HCT116 (cell line): Measurements from ENCODE around the gene PATL2. TPM values are rescaled to one million over a fixed set of nuclear protein-coding genes. Genes with fewer than 3 reads are reported as not detected.
A peak's percentile ranks its signal among the peaks of the same experiment; 100 is the strongest.

Experiments used
- ATAC-seq: fragments of 200-7000 bp; cut with Tn5 transposase; 2 replicates; pipeline ENCODE4 v1.9.1; 2020; ENCODE audit warnings: mild to moderate bottlenecking, moderate library complexity
- BruUV-seq: library from RNA; stranded (reverse); fragments of 400-500 nt; replicated peaks from 2 replicates; lab custom pipeline; 2021; lab: Mats Ljungman, UMichigan
- CTCF ChIA-PET: fragments of 300-600 bp; sonication (Branson Sonifier 250); formaldehyde crosslinking; loops from one replicate; lab custom pipeline; 2021; ENCODE audit warnings: antibody characterized with exemption; lab: Charles Lee
- POLR2A ChIA-PET: fragments of 300-600, 350-600 bp; sonication (Branson Sonifier 250); formaldehyde crosslinking; loops from one replicate; lab custom pipeline; 2021; ENCODE audit warnings: antibody characterized with exemption; lab: Charles Lee
- RAD21 ChIA-PET, 2 experiments: fragments of 300-600 bp; sonication (Branson Sonifier 250); formaldehyde crosslinking; loops; one replicate each; lab custom pipeline; 2023; ENCODE audit warnings: low total read pairs in 2 of 2; ENCODE audit not compliant: uncharacterized antibody in 2 of 2, unreplicated experiment in 2 of 2, low non-redundant PET in 1 of 2; lab: Charles Lee
- DNase-seq: peaks from one replicate; pipeline ENCODE4 v3.0.0-alpha.2; 2010; ENCODE audit warnings: low read depth, low spot score
- H2AFZ ChIP-seq: fragments of 200-600 bp; shearing (Covaris generic), sonication (generic); 2 replicates; pipeline ENCODE4 v1.6.1; 2017; ENCODE audit warnings: low read depth, mixed run types, mixed read lengths, antibody characterized with exemption, low read length; ENCODE audit not compliant: poor library complexity, severe bottlenecking
- H3K27ac ChIP-seq: 2 replicates; pipeline ENCODE4 v1.5.1; 2012; ENCODE audit warnings: low read depth, low read length
- H3K27me3 ChIP-seq: fragments of 200-600 bp; sonication (generic); 2 replicates; pipeline ENCODE4 v1.6.1; 2016; ENCODE audit warnings: mixed run types, low read length, mixed read lengths; ENCODE audit not compliant: insufficient read depth
- H3K36me3 ChIP-seq, 2 experiments: fragments of 200-500 bp in 1 of 2; fragments of 200-600 bp in 1 of 2; sonication (Bioruptor generic) in 1 of 2; sonication (generic) in 1 of 2; 2 replicates each; pipeline versions ENCODE4 v1.5.1 to v1.6.1; 2014 to 2016; ENCODE audit warnings: low read length in 2 of 2, inconsistent platforms in 1 of 2, mixed read lengths in 1 of 2, mixed run types in 1 of 2; ENCODE audit not compliant: insufficient read depth in 2 of 2, control insufficient read depth in 1 of 2
- H3K4me1 ChIP-seq, 2 experiments: fragments of 200-600 bp in 1 of 2; sonication (generic) in 1 of 2; 2 replicates each; pipeline versions ENCODE4 v1.5.1 to v1.6.1; 2012 to 2017; ENCODE audit warnings: low read length in 2 of 2, inconsistent platforms in 1 of 2, mild to moderate bottlenecking in 1 of 2, mixed read lengths in 1 of 2, mixed run types in 1 of 2, moderate library complexity in 1 of 2; ENCODE audit not compliant: insufficient read depth in 2 of 2, control insufficient read depth in 1 of 2
- H3K4me2 ChIP-seq: fragments of 200-600 bp; sonication (generic); 2 replicates; pipeline ENCODE4 v1.6.1; 2017; ENCODE audit warnings: mixed run types, low read length, mixed read lengths
- H3K4me3 ChIP-seq, 2 experiments: fragments of 200-600 bp in 1 of 2; sonication (generic) in 1 of 2; replicated peaks in 1 of 2; 2 replicates each; pipeline ENCODE4 v1.5.1; 2011 to 2016; ENCODE audit warnings: low read length in 2 of 2, control low read depth in 1 of 2, low read depth in 1 of 2, mild to moderate bottlenecking in 1 of 2, mixed read lengths in 1 of 2, mixed run types in 1 of 2
- H3K79me2 ChIP-seq: fragments of 200-600 bp; sonication (generic); 2 replicates; pipeline ENCODE4 v1.6.1; 2017; ENCODE audit warnings: mild to moderate bottlenecking, mixed run types, low read length, moderate library complexity, mixed read lengths; ENCODE audit not compliant: insufficient read depth
- H3K9ac ChIP-seq: fragments of 200-600 bp; sonication (generic); 2 replicates; pipeline ENCODE4 v1.6.1; 2016; ENCODE audit warnings: low read length, mixed read lengths
- H3K9me2 ChIP-seq: fragments of 200-600 bp; sonication (generic), shearing (Covaris generic); 2 replicates; pipeline ENCODE4 v1.6.1; 2017; ENCODE audit warnings: mixed run types, mild to moderate bottlenecking, moderate library complexity; ENCODE audit not compliant: insufficient read depth
- H3K9me3 ChIP-seq, 2 experiments: fragments of 200-500 bp in 1 of 2; fragments of 200-600 bp in 1 of 2; sonication (Bioruptor generic) in 1 of 2; sonication (generic) in 1 of 2; 2 replicates each; pipeline ENCODE4 v1.6.1; 2014 to 2017; ENCODE audit warnings: low read length in 2 of 2, mixed read lengths in 2 of 2, inconsistent platforms in 1 of 2, low read depth in 1 of 2, mild to moderate bottlenecking in 1 of 2, mixed run types in 1 of 2, moderate library complexity in 1 of 2; ENCODE audit not compliant: control insufficient read depth in 1 of 2, insufficient read depth in 1 of 2
- H4K20me1 ChIP-seq: fragments of 200-600 bp; sonication (generic), shearing (Covaris generic); 2 replicates; pipeline ENCODE4 v1.6.1; 2017; ENCODE audit warnings: mixed run types, mild to moderate bottlenecking, moderate library complexity; ENCODE audit not compliant: insufficient read depth
- CBX3 ChIP-seq: IDR thresholded peaks from 2 replicates; pipeline ENCODE4 v1.6.1; 2012; ENCODE audit warnings: low read depth
- ELF1 ChIP-seq: IDR thresholded peaks from 2 replicates; pipeline ENCODE4 v1.6.1; 2012; ENCODE audit warnings: low read depth, borderline replicate concordance
- FOSL1 ChIP-seq: IDR thresholded peaks from 2 replicates; pipeline ENCODE4 v1.6.1; 2012; ENCODE audit warnings: low read depth
- MAX ChIP-seq: IDR thresholded peaks from 2 replicates; pipeline ENCODE4 v1.6.1; 2012
- POLR2A ChIP-seq: IDR thresholded peaks from 2 replicates; pipeline ENCODE4 v1.7.0; 2011; ENCODE audit warnings: borderline replicate concordance; ENCODE audit not compliant: insufficient read depth, insufficient read length; ENCODE audit errors: extremely low read depth
- POLR2AphosphoS5 ChIP-seq: IDR thresholded peaks from 2 replicates; pipeline ENCODE4 v1.6.1; 2011; ENCODE audit warnings: mild to moderate bottlenecking, low read depth, low read length, moderate library complexity
- RAD21 ChIP-seq: IDR thresholded peaks from 2 replicates; pipeline ENCODE4 v1.6.1; 2012; ENCODE audit warnings: low read depth, mild to moderate bottlenecking
- SIN3A ChIP-seq: IDR thresholded peaks from 2 replicates; pipeline ENCODE4 v1.6.1; 2012; ENCODE audit warnings: low read depth
- TCF7L2 ChIP-seq: IDR thresholded peaks from 2 replicates; pipeline ENCODE4 v1.7.0; 2011; ENCODE audit warnings: borderline replicate concordance, inconsistent platforms; ENCODE audit not compliant: insufficient read depth, insufficient read length; ENCODE audit errors: extremely low read depth
- YY1 ChIP-seq: IDR thresholded peaks from 2 replicates; pipeline ENCODE4 v1.6.1; 2011; ENCODE audit warnings: low read length, low read depth, moderate library complexity, mild to moderate bottlenecking; ENCODE audit not compliant: insufficient replicate concordance; ENCODE audit errors: extremely low read depth
- ZBTB33 ChIP-seq: IDR thresholded peaks from 2 replicates; pipeline ENCODE4 v1.6.1; 2011; ENCODE audit warnings: mild to moderate bottlenecking, low read length, moderate library complexity; ENCODE audit not compliant: insufficient replicate concordance; ENCODE audit errors: extremely low read depth
- ZFX ChIP-seq: fragments of 450-650 bp; IDR thresholded peaks from 2 replicates; pipeline ENCODE4 v1.6.1; 2017
- intact Hi-C: fragments of 100-400 bp; cut with micrococcal nuclease; formaldehyde crosslinking; loops from 2 replicates; pipeline ENCODE4 v1.10.0; 2022
- total RNA-seq: library from RNA; stranded (reverse); gene quantifications from one replicate; pipeline ENCODE4 v1.2.1, GENCODE V29; 2021; ENCODE audit not compliant: unreplicated experiment
- TF ChIP-seq, protein P1 (sequence below): IDR thresholded peaks from 2 replicates; pipeline ENCODE4 v1.6.1; 2012; ENCODE audit warnings: low read depth
- TF ChIP-seq, protein P2 (sequence below), 3 experiments: fragments of 200-600 bp in 1 of 3; sonication (generic) in 1 of 3; IDR thresholded peaks in 2 of 3; conservative IDR thresholded peaks in 1 of 3; 2 replicates each; pipeline ENCODE4 v1.5.1; 2012 to 2017; ENCODE audit warnings: low read depth in 2 of 3, low read length in 2 of 3, antibody characterized with exemption in 1 of 3, borderline replicate concordance in 1 of 3, control low read depth in 1 of 3, mild to moderate bottlenecking in 1 of 3, mixed read lengths in 1 of 3, mixed run types in 1 of 3, moderate library complexity in 1 of 3; ENCODE audit not compliant: insufficient read depth in 1 of 3

The PATL2 gene
- total RNA-seq, 1 experiment from 2014 or later: 1.2 TPM

GRCh38 chr15:44663410-44664308 lies 47.5 kb downstream of the PATL2 start, which contains the start of gene SPG11:
Gene SPG11 (minus strand): TSS chr15:44663662. CDS start chr15:44663647, 15 bp downstream.
- TF ChIP-seq SIN3A (peak; percentile 50; the same call in 1 of the 2 replicates), TCF7L2 (no peak), RAD21 (peak; percentile 98), ZBTB33 (peak; percentile 21), CBX3 (peak; percentile 55; the same call in 1 of the 2 replicates), MAX (peak; percentile 88), FOSL1 (no peak), YY1 (peak; percentile 96), POLR2A (peak; percentile 83), ELF1 (peak; percentile 54), ZFX (peak; percentile 89), POLR2AphosphoS5 (peak; percentile 96)
- TF ChIP-seq, protein P1, sequence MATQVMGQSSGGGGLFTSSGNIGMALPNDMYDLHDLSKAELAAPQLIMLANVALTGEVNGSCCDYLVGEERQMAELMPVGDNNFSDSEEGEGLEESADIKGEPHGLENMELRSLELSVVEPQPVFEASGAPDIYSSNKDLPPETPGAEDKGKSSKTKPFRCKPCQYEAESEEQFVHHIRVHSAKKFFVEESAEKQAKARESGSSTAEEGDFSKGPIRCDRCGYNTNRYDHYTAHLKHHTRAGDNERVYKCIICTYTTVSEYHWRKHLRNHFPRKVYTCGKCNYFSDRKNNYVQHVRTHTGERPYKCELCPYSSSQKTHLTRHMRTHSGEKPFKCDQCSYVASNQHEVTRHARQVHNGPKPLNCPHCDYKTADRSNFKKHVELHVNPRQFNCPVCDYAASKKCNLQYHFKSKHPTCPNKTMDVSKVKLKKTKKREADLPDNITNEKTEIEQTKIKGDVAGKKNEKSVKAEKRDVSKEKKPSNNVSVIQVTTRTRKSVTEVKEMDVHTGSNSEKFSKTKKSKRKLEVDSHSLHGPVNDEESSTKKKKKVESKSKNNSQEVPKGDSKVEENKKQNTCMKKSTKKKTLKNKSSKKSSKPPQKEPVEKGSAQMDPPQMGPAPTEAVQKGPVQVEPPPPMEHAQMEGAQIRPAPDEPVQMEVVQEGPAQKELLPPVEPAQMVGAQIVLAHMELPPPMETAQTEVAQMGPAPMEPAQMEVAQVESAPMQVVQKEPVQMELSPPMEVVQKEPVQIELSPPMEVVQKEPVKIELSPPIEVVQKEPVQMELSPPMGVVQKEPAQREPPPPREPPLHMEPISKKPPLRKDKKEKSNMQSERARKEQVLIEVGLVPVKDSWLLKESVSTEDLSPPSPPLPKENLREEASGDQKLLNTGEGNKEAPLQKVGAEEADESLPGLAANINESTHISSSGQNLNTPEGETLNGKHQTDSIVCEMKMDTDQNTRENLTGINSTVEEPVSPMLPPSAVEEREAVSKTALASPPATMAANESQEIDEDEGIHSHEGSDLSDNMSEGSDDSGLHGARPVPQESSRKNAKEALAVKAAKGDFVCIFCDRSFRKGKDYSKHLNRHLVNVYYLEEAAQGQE: no peak
- TF ChIP-seq, protein P2, sequence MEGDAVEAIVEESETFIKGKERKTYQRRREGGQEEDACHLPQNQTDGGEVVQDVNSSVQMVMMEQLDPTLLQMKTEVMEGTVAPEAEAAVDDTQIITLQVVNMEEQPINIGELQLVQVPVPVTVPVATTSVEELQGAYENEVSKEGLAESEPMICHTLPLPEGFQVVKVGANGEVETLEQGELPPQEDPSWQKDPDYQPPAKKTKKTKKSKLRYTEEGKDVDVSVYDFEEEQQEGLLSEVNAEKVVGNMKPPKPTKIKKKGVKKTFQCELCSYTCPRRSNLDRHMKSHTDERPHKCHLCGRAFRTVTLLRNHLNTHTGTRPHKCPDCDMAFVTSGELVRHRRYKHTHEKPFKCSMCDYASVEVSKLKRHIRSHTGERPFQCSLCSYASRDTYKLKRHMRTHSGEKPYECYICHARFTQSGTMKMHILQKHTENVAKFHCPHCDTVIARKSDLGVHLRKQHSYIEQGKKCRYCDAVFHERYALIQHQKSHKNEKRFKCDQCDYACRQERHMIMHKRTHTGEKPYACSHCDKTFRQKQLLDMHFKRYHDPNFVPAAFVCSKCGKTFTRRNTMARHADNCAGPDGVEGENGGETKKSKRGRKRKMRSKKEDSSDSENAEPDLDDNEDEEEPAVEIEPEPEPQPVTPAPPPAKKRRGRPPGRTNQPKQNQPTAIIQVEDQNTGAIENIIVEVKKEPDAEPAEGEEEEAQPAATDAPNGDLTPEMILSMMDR (IDR thresholded peaks at IDR 0.05 in 2 of 3, conservative IDR thresholded peaks at IDR 0.05 in 1 of 3; ENCODE audit: borderline replicate concordance in 1 of 3, insufficient read depth in 1 of 3, low read depth in 2 of 3, low read length in 2 of 3): peak; percentile 79 to 90 (median 81)
- TSS peak; percentile 78 for BruUV-seq
- Histone ChIP-seq H3K27me3 (no peaks in the 10 kb centered on the region), H3K36me3 (peaks cover 7 to 8% of the 10 kb centered on the region in 2 experiments; a peak in 3 of 4 replicates), H3K9me2 (no peaks in the 10 kb centered on the region), H3K4me2 (peak within 1 kb of the TSS; percentile 78), H3K4me3 (peak within 1 kb of the TSS; percentile 67 to 96), H3K9me3 (no peaks in the 10 kb centered on the region), H3K79me2 (peaks cover 29% of the 10 kb centered on the region), H3K27ac (peak within 1 kb of the TSS; percentile 87), H3K9ac (peak within 1 kb of the TSS; percentile 95), H2AFZ (peak within 1 kb of the TSS; percentile 97), H3K4me1 (peaks cover 5 to 13% of the 10 kb centered on the region in 2 experiments), H4K20me1 (no peaks in the 10 kb centered on the region)
- RAD21 ChIA-PET: interaction anchor here (0.6 to 1.9 kb wide), 11 partner anchors 48 to 538 kb away, joined by 3 to 16 read pairs (median 5); partner anchors contain the start of genes B2M (in 2 of the 2), PATL2 (in 2 of the 2) and TRIM69 (in 1 of the 2)
- intact Hi-C loops: loop anchor here (1.0 kb wide), 3 partner anchors 48 to 75 kb away; partner anchors contain the start of genes B2M and PATL2
- ATAC-seq (peak; percentile 90), DNase-seq (peak; percentile 94)
- POLR2A ChIA-PET: interaction anchor here (0.9 to 2.6 kb wide), 15 partner anchors 9 to 263 kb away, joined by 3 to 27 read pairs (median 4); partner anchors contain the start of genes B2M, PATL2 and TRIM69
- CTCF ChIA-PET: interaction anchor here (0.6 to 2.9 kb wide), 22 partner anchors 10 to 190 kb away, joined by 3 to 39 read pairs (median 4); partner anchors contain the start of genes B2M, PATL2 and TRIM69
